Liver (tissue), 9 donors: ENCODE data around the gene RNF144A. TPM values are rescaled to one million over a fixed set of nuclear protein-coding genes. Genes with fewer than 3 reads are reported as not detected.
A peak's percentile ranks its signal among the peaks of the same experiment; 100 is the strongest.

Experiments used
- DNase-seq: peaks from one replicate; pipeline ENCODE4 v3.0.0-alpha.2; 2017; ENCODE audit warnings: low spot score
- H3K27ac ChIP-seq, 2 donors: one replicate each; pipeline ENCODE4 v1.7.0; 2013; ENCODE audit warnings: inconsistent platforms in 2 of 2, low read length in 2 of 2, control low read depth in 1 of 2, low read depth in 1 of 2, mild to moderate bottlenecking in 1 of 2
- H3K27me3 ChIP-seq, 4 donors: one replicate each; pipeline versions ENCODE4 v1.6.1 to v1.7.0; 2013; ENCODE audit warnings: low read length in 3 of 4, inconsistent platforms in 1 of 4, mild to moderate bottlenecking in 1 of 4, moderate library complexity in 1 of 4; ENCODE audit not compliant: control insufficient read depth in 4 of 4, insufficient read depth in 4 of 4
- H3K36me3 ChIP-seq, 4 donors: one replicate each; pipeline versions ENCODE4 v1.6.1 to v1.7.0; 2013; ENCODE audit warnings: low read length in 3 of 4, mild to moderate bottlenecking in 3 of 4, low read depth in 1 of 4, moderate library complexity in 1 of 4; ENCODE audit not compliant: control insufficient read depth in 4 of 4, insufficient read depth in 3 of 4
- H3K4me1 ChIP-seq, 4 donors: one replicate each; pipeline versions ENCODE4 v1.6.1 to v1.7.0; 2013; ENCODE audit warnings: low read length in 3 of 4, mild to moderate bottlenecking in 3 of 4, moderate library complexity in 1 of 4; ENCODE audit not compliant: control insufficient read depth in 4 of 4, insufficient read depth in 4 of 4
- H3K4me3 ChIP-seq, 3 donors: one replicate each; pipeline versions ENCODE4 v1.6.1 to v1.7.0; 2013; ENCODE audit warnings: low read length in 3 of 3, control low read depth in 1 of 3, low read depth in 1 of 3, mild to moderate bottlenecking in 1 of 3
- H3K9ac ChIP-seq, 2 donors: one replicate each; pipeline ENCODE4 v1.7.0; 2013; ENCODE audit warnings: low read length in 2 of 2, mild to moderate bottlenecking in 2 of 2, moderate library complexity in 2 of 2, control low read depth in 1 of 2, low read depth in 1 of 2
- H3K9me3 ChIP-seq, 4 donors: one replicate each; pipeline versions ENCODE4 v1.6.1 to v1.7.0; 2013; ENCODE audit warnings: low read length in 3 of 4; ENCODE audit not compliant: control insufficient read depth in 4 of 4
- EGR1 ChIP-seq, 2 donors: IDR thresholded peaks; 2 replicates each; pipeline ENCODE4 v1.6.1; 2016 to 2018; ENCODE audit warnings: antibody characterized with exemption in 2 of 2, low read depth in 2 of 2
- FOXA1 ChIP-seq: IDR thresholded peaks from 2 replicates; pipeline ENCODE4 v1.6.1; 2016; ENCODE audit warnings: antibody characterized with exemption
- FOXA2 ChIP-seq: IDR thresholded peaks from 2 replicates; pipeline ENCODE4 v1.6.1; 2016; ENCODE audit warnings: antibody characterized with exemption
- GABPA ChIP-seq, 2 donors: IDR thresholded peaks in 1 of 2; conservative IDR thresholded peaks in 1 of 2; 2 replicates each; pipeline ENCODE4 v1.6.1; 2016; ENCODE audit warnings: antibody characterized with exemption in 2 of 2, mild to moderate bottlenecking in 1 of 2, moderate library complexity in 1 of 2
- HNF4A ChIP-seq, 2 donors: conservative IDR thresholded peaks; 2 replicates each; pipeline ENCODE4 v1.6.1; 2016; ENCODE audit warnings: antibody characterized with exemption in 2 of 2, mild to moderate bottlenecking in 2 of 2
- HNF4G ChIP-seq: IDR thresholded peaks from 2 replicates; pipeline ENCODE4 v1.6.1; 2016; ENCODE audit warnings: antibody characterized with exemption
- JUND ChIP-seq, 2 donors: IDR thresholded peaks; 2 replicates each; pipeline ENCODE4 v1.6.1; 2016; ENCODE audit warnings: antibody characterized with exemption in 2 of 2
- NR2F2 ChIP-seq: IDR thresholded peaks from 2 replicates; pipeline ENCODE4 v1.6.1; 2016; ENCODE audit warnings: antibody characterized with exemption
- RAD21 ChIP-seq, 2 donors: IDR thresholded peaks; 2 replicates each; pipeline ENCODE4 v1.6.1; 2016; ENCODE audit warnings: antibody characterized with exemption in 2 of 2, mild to moderate bottlenecking in 2 of 2
- RXRA ChIP-seq, 2 donors: IDR thresholded peaks; 2 replicates each; pipeline ENCODE4 v1.6.1; 2017 to 2018; ENCODE audit warnings: antibody characterized with exemption in 2 of 2, mild to moderate bottlenecking in 1 of 2
- SP1 ChIP-seq: IDR thresholded peaks from 2 replicates; pipeline ENCODE4 v1.6.1; 2018; ENCODE audit warnings: antibody characterized with exemption, mild to moderate bottlenecking
- TAF1 ChIP-seq: conservative IDR thresholded peaks from 2 replicates; pipeline ENCODE4 v1.6.1; 2016; ENCODE audit warnings: antibody characterized with exemption, mild to moderate bottlenecking
- YY1 ChIP-seq: IDR thresholded peaks from 2 replicates; pipeline ENCODE4 v1.6.1; 2016; ENCODE audit warnings: antibody characterized with exemption, mild to moderate bottlenecking
- ZBTB33 ChIP-seq: IDR thresholded peaks from 2 replicates; pipeline ENCODE4 v1.6.1; 2016; ENCODE audit warnings: antibody characterized with exemption
- WGBS: extraction: QIAGEN DNeasy Blood & Tissue Kit; methylation state at CpG from one replicate; pipeline ENCODE4 v1.1.7; 2013; 5-methylcytosine and 5-hydroxymethylcytosine counted together
- polyA plus RNA-seq, 2 donors: library from polyadenylated mRNA; stranded (reverse) in 1 of 2; unstranded in 1 of 2; fragments of 200-250 nt in 1 of 2; fragments of >200 nt in 1 of 2; fragmentation: Nextera tagmentation in 1 of 2; extraction: Ambion mirVana in 1 of 2; gene quantifications; one replicate each; pipeline versions ENCODE4 v1.2.1 to v1.2.3, GENCODE V29; 2013 to 2015
- total RNA-seq, 2 donors: library from RNA; depleted of rRNA; stranded (reverse); fragments of >200 nt; gene quantifications; one replicate each; pipeline ENCODE4 v1.2.3, GENCODE V29; 2014
- TF ChIP-seq, protein P1 (sequence below): fragments of 150-350 bp; IDR thresholded peaks from 2 replicates; pipeline ENCODE4 v1.5.1; 2017; ENCODE audit warnings: improper control_type of control experiment, low read depth, low read length; ENCODE audit not compliant: missing input control
- TF ChIP-seq, protein P2 (sequence below): IDR thresholded peaks from 2 replicates; pipeline ENCODE4 v1.6.1; 2016; ENCODE audit warnings: antibody characterized with exemption
- TF ChIP-seq, protein P3 (sequence below): IDR thresholded peaks from 2 replicates; pipeline ENCODE4 v1.6.1; 2016; ENCODE audit warnings: antibody characterized with exemption
- donor health status: healthy.
- donor health status: healthy.
- donor health status: healthy.
- donor health status: healthy.
- donor health status: healthy.

RNF144A gene
- total and polyA plus RNA-seq, 4 donors, result 1.0 to 10.4 (median 2.3) TPM

GRCh38 chr2:7083580-7084509 is 166.6 kb downstream of the RNF144A start:
- H3K36me3 ChIP-seq, result no peaks in the 10 kb centered on the region
- H3K4me1 ChIP-seq, result no peaks in the 10 kb centered on the region
- H3K9ac ChIP-seq, result no peak overlapping the region
- DNase-seq, result no peak
- 59% methylated on average over 10 of the region's 10 CpGs for WGBS
- no peaks in the 10 kb centered on the region for H3K27me3 ChIP-seq
- H3K9me3 ChIP-seq, result peaks cover 0 to 5% (median 3%) of the 10 kb centered on the region in 4 donors
- H3K27ac ChIP-seq, result no peak overlapping the region
- TF ChIP-seq RAD21 (IDR thresholded peaks at IDR 0.05) (peak; percentile 63 to 81), SP1 (no peak)
- TF ChIP-seq, protein P1, sequence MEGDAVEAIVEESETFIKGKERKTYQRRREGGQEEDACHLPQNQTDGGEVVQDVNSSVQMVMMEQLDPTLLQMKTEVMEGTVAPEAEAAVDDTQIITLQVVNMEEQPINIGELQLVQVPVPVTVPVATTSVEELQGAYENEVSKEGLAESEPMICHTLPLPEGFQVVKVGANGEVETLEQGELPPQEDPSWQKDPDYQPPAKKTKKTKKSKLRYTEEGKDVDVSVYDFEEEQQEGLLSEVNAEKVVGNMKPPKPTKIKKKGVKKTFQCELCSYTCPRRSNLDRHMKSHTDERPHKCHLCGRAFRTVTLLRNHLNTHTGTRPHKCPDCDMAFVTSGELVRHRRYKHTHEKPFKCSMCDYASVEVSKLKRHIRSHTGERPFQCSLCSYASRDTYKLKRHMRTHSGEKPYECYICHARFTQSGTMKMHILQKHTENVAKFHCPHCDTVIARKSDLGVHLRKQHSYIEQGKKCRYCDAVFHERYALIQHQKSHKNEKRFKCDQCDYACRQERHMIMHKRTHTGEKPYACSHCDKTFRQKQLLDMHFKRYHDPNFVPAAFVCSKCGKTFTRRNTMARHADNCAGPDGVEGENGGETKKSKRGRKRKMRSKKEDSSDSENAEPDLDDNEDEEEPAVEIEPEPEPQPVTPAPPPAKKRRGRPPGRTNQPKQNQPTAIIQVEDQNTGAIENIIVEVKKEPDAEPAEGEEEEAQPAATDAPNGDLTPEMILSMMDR, result peak; percentile 45
- no peak overlapping the region for H3K4me3 ChIP-seq

GRCh38 chr2:7084601-7085000 is 167.4 kb downstream of the RNF144A start:
- Histone ChIP-seq H3K36me3 (no peaks in the 10 kb centered on the region), H3K27ac (no peak overlapping the region), H3K4me1 (no peaks in the 10 kb centered on the region), H3K9ac (no peak overlapping the region), H3K27me3 (no peaks in the 10 kb centered on the region), H3K9me3 (peaks cover 0 to 5% (median 3%) of the 10 kb centered on the region in 4 donors), H3K4me3 (no peak overlapping the region)
- DNase-seq, result no peak
- no peak for TF ChIP-seq RAD21 (IDR thresholded peaks at IDR 0.05)
- TF ChIP-seq, protein P2, sequence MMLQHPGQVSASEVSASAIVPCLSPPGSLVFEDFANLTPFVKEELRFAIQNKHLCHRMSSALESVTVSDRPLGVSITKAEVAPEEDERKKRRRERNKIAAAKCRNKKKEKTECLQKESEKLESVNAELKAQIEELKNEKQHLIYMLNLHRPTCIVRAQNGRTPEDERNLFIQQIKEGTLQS, result no peak
- TF ChIP-seq JUND (IDR thresholded peaks at IDR 0.05), result no peak
- TF ChIP-seq SP1, result no peak
- TF ChIP-seq FOXA1, result no peak
- TF ChIP-seq HNF4A (conservative IDR thresholded peaks at IDR 0.05), result no peak
- TF ChIP-seq GABPA (IDR thresholded peaks at IDR 0.05 in 1 of 2, conservative IDR thresholded peaks at IDR 0.05 in 1 of 2), result no peak
- TF ChIP-seq NR2F2, result no peak
- no peak for TF ChIP-seq EGR1 (IDR thresholded peaks at IDR 0.05; ENCODE audit: low read depth in 2 of 2)
- no peak for TF ChIP-seq RXRA (IDR thresholded peaks at IDR 0.05)
- TF ChIP-seq HNF4G, result no peak
- no peak for TF ChIP-seq YY1
- TF ChIP-seq TAF1, result no peak
- no peak for TF ChIP-seq ZBTB33
- no peak for TF ChIP-seq FOXA2
- TF ChIP-seq, protein P1, result no peak
- TF ChIP-seq, protein P3, sequence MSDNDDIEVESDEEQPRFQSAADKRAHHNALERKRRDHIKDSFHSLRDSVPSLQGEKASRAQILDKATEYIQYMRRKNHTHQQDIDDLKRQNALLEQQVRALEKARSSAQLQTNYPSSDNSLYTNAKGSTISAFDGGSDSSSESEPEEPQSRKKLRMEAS, result no peak
